Mesenchymal stem cell (in vitro differentiated cells and primary cell): Measurements from ENCODE around the gene NPFF.

Source experiments
- DNase-seq: peaks from one replicate; pipeline ENCODE4 v3.0.0-alpha.2; 2013
- H2AFZ ChIP-seq: one replicate; pipeline ENCODE4 v1.6.1; 2013; ENCODE audit warnings: low read depth, mild to moderate bottlenecking, control low read depth, inconsistent platforms, low read length, moderate library complexity
- H2AK5ac ChIP-seq: 2 replicates; pipeline ENCODE4 v1.6.1; 2013; ENCODE audit warnings: low read length, moderate library complexity, mild to moderate bottlenecking, inconsistent platforms; ENCODE audit not compliant: severe bottlenecking
- H2BK120ac ChIP-seq: one replicate; pipeline ENCODE4 v1.6.1; 2013; ENCODE audit warnings: low read depth, mild to moderate bottlenecking, inconsistent platforms, low read length, moderate library complexity
- H2BK12ac ChIP-seq, 2 experiments: one replicate each; pipeline ENCODE4 v1.6.1; 2013; ENCODE audit warnings: inconsistent platforms in 2 of 2, low read length in 2 of 2, mild to moderate bottlenecking in 2 of 2, moderate library complexity in 2 of 2, control low read depth in 1 of 2
- H2BK15ac ChIP-seq: one replicate; pipeline ENCODE4 v1.6.1; 2013; ENCODE audit warnings: mild to moderate bottlenecking, low read depth, inconsistent platforms; ENCODE audit not compliant: poor library complexity, severe bottlenecking
- H2BK5ac ChIP-seq: 2 replicates; pipeline ENCODE4 v1.6.1; 2013; ENCODE audit warnings: low read depth, mild to moderate bottlenecking, low read length, control low read depth, inconsistent platforms; ENCODE audit not compliant: poor library complexity, severe bottlenecking
- H3K14ac ChIP-seq, 2 experiments: one replicate each; pipeline ENCODE4 v1.6.1; 2013; ENCODE audit warnings: inconsistent platforms in 2 of 2, low read length in 2 of 2, control low read depth in 1 of 2, mild to moderate bottlenecking in 1 of 2, moderate library complexity in 1 of 2
- H3K18ac ChIP-seq, 2 experiments: one replicate each; pipeline ENCODE4 v1.6.1; 2013; ENCODE audit warnings: inconsistent platforms in 2 of 2, low read length in 2 of 2, control low read depth in 1 of 2, low read depth in 1 of 2, mild to moderate bottlenecking in 1 of 2
- H3K23ac ChIP-seq, 2 experiments: one replicate each; pipeline ENCODE4 v1.6.1; 2013; ENCODE audit warnings: inconsistent platforms in 2 of 2, low read length in 2 of 2, mild to moderate bottlenecking in 2 of 2, moderate library complexity in 2 of 2, control low read depth in 1 of 2
- H3K27ac ChIP-seq: 2 replicates; pipeline ENCODE4 v1.5.1; 2013; ENCODE audit warnings: mild to moderate bottlenecking, moderate library complexity, low read length, control low read depth, inconsistent platforms; ENCODE audit not compliant: poor library complexity, severe bottlenecking
- H3K27me3 ChIP-seq, 2 experiments: 2 replicates each; pipeline versions ENCODE4 v1.6.1 to v1.7.0; 2013; ENCODE audit warnings: low read length in 2 of 2, mild to moderate bottlenecking in 2 of 2, moderate library complexity in 2 of 2, control low read depth in 1 of 2, inconsistent platforms in 1 of 2; ENCODE audit not compliant: control insufficient read depth in 1 of 2, insufficient read depth in 1 of 2
- H3K36me3 ChIP-seq, 2 experiments: 2 replicates each; pipeline versions ENCODE4 v1.6.1 to v1.7.0; 2013; ENCODE audit warnings: low read length in 2 of 2, control low read depth in 1 of 2, inconsistent platforms in 1 of 2, low read depth in 1 of 2, mild to moderate bottlenecking in 1 of 2; ENCODE audit not compliant: insufficient read depth in 2 of 2, control insufficient read depth in 1 of 2
- H3K4ac ChIP-seq, 2 experiments: one replicate each; pipeline ENCODE4 v1.6.1; 2013; ENCODE audit warnings: inconsistent platforms in 2 of 2, low read length in 2 of 2, mild to moderate bottlenecking in 2 of 2, moderate library complexity in 2 of 2, control low read depth in 1 of 2, low read depth in 1 of 2
- H3K4me1 ChIP-seq: 2 replicates; pipeline ENCODE4 v1.6.1; 2013; ENCODE audit warnings: low read depth, low read length, control low read depth; ENCODE audit not compliant: control insufficient read depth, insufficient read depth
- H3K4me2 ChIP-seq: 2 replicates; pipeline ENCODE4 v1.6.1; 2013; ENCODE audit warnings: low read length, mild to moderate bottlenecking, inconsistent platforms; ENCODE audit not compliant: poor library complexity, severe bottlenecking
- H3K4me3 ChIP-seq, 2 experiments: 2 replicates each; pipeline versions ENCODE4 v1.5.1 to v1.7.0; 2013; ENCODE audit warnings: low read length in 2 of 2, mild to moderate bottlenecking in 2 of 2, control low read depth in 1 of 2, low read depth in 1 of 2; ENCODE audit not compliant: insufficient read depth in 1 of 2
- H3K79me1 ChIP-seq: replicated peaks from 2 replicates; pipeline ENCODE4 v1.6.1; 2013; ENCODE audit warnings: mild to moderate bottlenecking, control low read depth, low read length, inconsistent platforms; ENCODE audit not compliant: poor library complexity, severe bottlenecking
- H3K9ac ChIP-seq: 2 replicates; pipeline ENCODE4 v1.7.0; 2013; ENCODE audit warnings: mild to moderate bottlenecking, low read length, moderate library complexity
- H3K9me3 ChIP-seq: 2 replicates; pipeline ENCODE4 v1.7.0; 2013; ENCODE audit warnings: mild to moderate bottlenecking, low read length; ENCODE audit not compliant: control insufficient read depth
- H4K8ac ChIP-seq: one replicate; pipeline ENCODE4 v1.6.1; 2013; ENCODE audit warnings: inconsistent platforms, mild to moderate bottlenecking, low read length, moderate library complexity
- H4K91ac ChIP-seq: one replicate; pipeline ENCODE4 v1.6.1; 2013; ENCODE audit warnings: mild to moderate bottlenecking, low read length, inconsistent platforms
- WGBS: methylation state at CpG from one replicate; pipeline ENCODE4 v1.1.7; 2013; ENCODE audit warnings: mixed read lengths; 5-methylcytosine and 5-hydroxymethylcytosine counted together

The NPFF gene

GRCh38 chr12:53492188-53492587, 15.1 kb downstream of the NPFF start:
- DNase-seq, result no peak
- Histone ChIP-seq H2BK12ac (peak overlapping the region; percentile 70 to 74), H4K8ac (no peak overlapping the region), H3K14ac (no peak overlapping the region), H3K9ac (peak overlapping the region; percentile 85), H2AFZ (peak overlapping the region; percentile 10), H3K36me3 (peaks cover 8 to 26% of the 10 kb centered on the region in 2 experiments), H3K27ac (peak overlapping the region; percentile 60), H3K4me3 (peak overlapping the region; percentile 15 to 72), H3K4ac (peak overlapping the region in 1 of 2 experiments; percentile 96), H3K27me3 (no peaks in the 10 kb centered on the region), H4K91ac (peak overlapping the region; percentile 74), H3K4me2 (peak overlapping the region; percentile 54), H2BK5ac (peak overlapping the region; percentile 40), H3K4me1 (peaks cover 30% of the 10 kb centered on the region), H2BK15ac (no peak overlapping the region), H3K18ac (peak overlapping the region; percentile 14 to 89), H2AK5ac (peak overlapping the region; percentile 93), H3K9me3 (no peaks in the 10 kb centered on the region), H3K23ac (no peak overlapping the region), H3K79me1 (peaks cover 28% of the 10 kb centered on the region), H2BK120ac (no peak overlapping the region)
- 40% methylated on average over 20 of the region's 20 CpGs for whole genome bisulfite sequencing

GRCh38 chr12:53489242-53489864, 17.9 kb downstream of the NPFF start:
- Histone ChIP-seq H2BK5ac (peak overlapping the region; percentile 4), H3K18ac (no peak overlapping the region), H3K4me1 (peaks cover 31% of the 10 kb centered on the region), H3K9ac (no peak overlapping the region), H2BK120ac (no peak overlapping the region), H4K8ac (peak overlapping the region; percentile 2), H3K79me1 (peaks cover 23% of the 10 kb centered on the region), H3K27ac (peak overlapping the region; percentile 68), H3K9me3 (no peaks in the 10 kb centered on the region), H3K4me3 (no peak overlapping the region), H4K91ac (peak overlapping the region; percentile 41), H3K14ac (no peak overlapping the region), H3K36me3 (peaks cover 32 to 48% of the 10 kb centered on the region in 2 experiments), H3K27me3 (no peaks in the 10 kb centered on the region), H3K23ac (no peak overlapping the region), H2AFZ (no peak overlapping the region), H3K4me2 (no peak overlapping the region), H2BK15ac (no peak overlapping the region), H3K4ac (no peak overlapping the region), H2BK12ac (no peak overlapping the region), H2AK5ac (peak overlapping the region; percentile 93)
- WGBS, result 97% methylated on average over 5 of the region's 5 CpGs
- no peak for DNase-seq

GRCh38 chr12:53486736-53487487, 20.4 kb downstream of the NPFF start:
- Histone ChIP-seq H2AK5ac (peak overlapping the region; percentile 74), H2BK120ac (no peak overlapping the region), H2AFZ (no peak overlapping the region), H3K9ac (no peak overlapping the region), H3K4me3 (no peak overlapping the region), H3K23ac (no peak overlapping the region), H3K14ac (no peak overlapping the region), H4K91ac (peak overlapping the region; percentile 7), H3K9me3 (no peaks in the 10 kb centered on the region), H3K27me3 (no peaks in the 10 kb centered on the region), H3K27ac (no peak overlapping the region), H3K4me2 (no peak overlapping the region), H3K79me1 (peaks cover 17% of the 10 kb centered on the region), H2BK12ac (no peak overlapping the region), H3K4ac (no peak overlapping the region), H3K36me3 (peaks cover 55 to 70% of the 10 kb centered on the region in 2 experiments), H2BK15ac (no peak overlapping the region), H4K8ac (peak overlapping the region; percentile 47), H3K4me1 (peaks cover 22% of the 10 kb centered on the region), H2BK5ac (no peak overlapping the region), H3K18ac (no peak overlapping the region)
- WGBS, result 92% methylated on average over 17 of the region's 17 CpGs
- DNase-seq, result no peak

- H3K4me3 ChIP-seq, result no peak overlapping the region
- H2AK5ac ChIP-seq, result no peak overlapping the region
- H3K4ac ChIP-seq, result no peak overlapping the region
- H3K4me1 ChIP-seq, result peaks cover 24% of the 10 kb centered on the region
- peak overlapping the region; percentile 45 for H4K8ac ChIP-seq
- H3K36me3 ChIP-seq, result peaks cover 59 to 73% of the 10 kb centered on the region in 2 experiments
- H4K91ac ChIP-seq, result no peak overlapping the region
- 96% methylated on average over 10 of the region's 10 CpGs for WGBS
- H3K18ac ChIP-seq, result no peak overlapping the region
- no peak overlapping the region for H3K27ac ChIP-seq
- H2BK15ac ChIP-seq, result no peak overlapping the region
- H3K9ac ChIP-seq, result no peak overlapping the region
- H2BK12ac ChIP-seq, result no peak overlapping the region
- H2BK5ac ChIP-seq, result no peak overlapping the region
- H3K14ac ChIP-seq, result no peak overlapping the region
- peaks cover 17% of the 10 kb centered on the region for H3K79me1 ChIP-seq
- H2AFZ ChIP-seq, result no peak overlapping the region
- no peaks in the 10 kb centered on the region for H3K9me3 ChIP-seq
- no peak overlapping the region for H2BK120ac ChIP-seq
- H3K4me2 ChIP-seq, result no peak overlapping the region
- no peak overlapping the region for H3K23ac ChIP-seq
- DNase-seq, result no peak
- no peaks in the 10 kb centered on the region for H3K27me3 ChIP-seq
Measured at GRCh38 chr12:53485955-53486735, 21.1 kb downstream of the NPFF start.
